Peyer's patch (tissue), 4 donors: ENCODE measurements around the gene CCDC107. TPM values are rescaled to one million over a fixed set of nuclear protein-coding genes. Genes with fewer than 3 reads are reported as not detected.
"Not testable (repeated sequence)": the region's sequence is repeated elsewhere in the genome, so short reads cannot be mapped to it uniquely, and the experiment has no call there.

Source experiments
- DNase-seq, 3 donors: peaks; one replicate each; pipeline ENCODE4 v3.0.0-alpha.2; 2017 to 2019
- H3K27ac ChIP-seq, 4 donors: fragments of 200-600 bp; sonication (generic); one replicate each; pipeline ENCODE4 v1.5.1; 2016 to 2019
- H3K27me3 ChIP-seq, 2 donors: fragments of 200-600 bp; sonication (generic); one replicate each; pipeline ENCODE4 v1.5.1; 2019
- H3K36me3 ChIP-seq, 3 donors: fragments of 200-600 bp; sonication (generic); one replicate each; pipeline ENCODE4 v1.5.1; 2016 to 2019
- H3K4me1 ChIP-seq, 4 donors: fragments of 200-600 bp; sonication (generic); one replicate each; pipeline ENCODE4 v1.5.1; 2016 to 2019
- H3K4me3 ChIP-seq, 4 donors: fragments of 200-600 bp; sonication (generic); 1 replicate in 3 of 4; 2 replicates in 1 of 4; pipeline ENCODE4 v1.5.1; 2016 to 2019; ENCODE audit warnings: mild to moderate bottlenecking in 1 of 4
- H3K9me3 ChIP-seq, 4 donors: fragments of 200-600 bp; sonication (generic); one replicate each; pipeline ENCODE4 v1.5.1; 2016 to 2019; ENCODE audit warnings: mild to moderate bottlenecking in 1 of 4
- POLR2A ChIP-seq, 2 donors: fragments of 450-650 bp; IDR thresholded peaks; one replicate each; pipeline ENCODE4 v1.5.1; 2017; ENCODE audit warnings: antibody characterized with exemption in 2 of 2, mild to moderate bottlenecking in 2 of 2, moderate library complexity in 2 of 2
- total RNA-seq, 4 donors: library from RNA; depleted of rRNA; stranded (reverse); fragments of >200 nt; gene quantifications; one replicate each; pipeline ENCODE4 v1.1.0, GENCODE V29; 2016
- TF ChIP-seq, protein P1 (sequence below), 6 experiments: fragments of 450-650 bp in 4 of 6; fragments of 200-600 bp in 2 of 6; sonication (generic) in 1 of 6; IDR thresholded peaks; one replicate each; pipeline ENCODE4 v1.5.1; 2017 to 2019; ENCODE audit warnings: antibody characterized with exemption in 6 of 6, mild to moderate bottlenecking in 3 of 6, moderate library complexity in 1 of 6

The CCDC107 gene, protein sequence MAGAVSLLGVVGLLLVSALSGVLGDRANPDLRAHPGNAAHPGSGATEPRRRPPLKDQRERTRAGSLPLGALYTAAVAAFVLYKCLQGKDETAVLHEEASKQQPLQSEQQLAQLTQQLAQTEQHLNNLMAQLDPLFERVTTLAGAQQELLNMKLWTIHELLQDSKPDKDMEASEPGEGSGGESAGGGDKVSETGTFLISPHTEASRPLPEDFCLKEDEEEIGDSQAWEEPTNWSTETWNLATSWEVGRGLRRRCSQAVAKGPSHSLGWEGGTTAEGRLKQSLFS
- 10 to 100 TPM; 14.0 to 21.9 (median 20.2) TPM for total RNA-seq

DNA sequence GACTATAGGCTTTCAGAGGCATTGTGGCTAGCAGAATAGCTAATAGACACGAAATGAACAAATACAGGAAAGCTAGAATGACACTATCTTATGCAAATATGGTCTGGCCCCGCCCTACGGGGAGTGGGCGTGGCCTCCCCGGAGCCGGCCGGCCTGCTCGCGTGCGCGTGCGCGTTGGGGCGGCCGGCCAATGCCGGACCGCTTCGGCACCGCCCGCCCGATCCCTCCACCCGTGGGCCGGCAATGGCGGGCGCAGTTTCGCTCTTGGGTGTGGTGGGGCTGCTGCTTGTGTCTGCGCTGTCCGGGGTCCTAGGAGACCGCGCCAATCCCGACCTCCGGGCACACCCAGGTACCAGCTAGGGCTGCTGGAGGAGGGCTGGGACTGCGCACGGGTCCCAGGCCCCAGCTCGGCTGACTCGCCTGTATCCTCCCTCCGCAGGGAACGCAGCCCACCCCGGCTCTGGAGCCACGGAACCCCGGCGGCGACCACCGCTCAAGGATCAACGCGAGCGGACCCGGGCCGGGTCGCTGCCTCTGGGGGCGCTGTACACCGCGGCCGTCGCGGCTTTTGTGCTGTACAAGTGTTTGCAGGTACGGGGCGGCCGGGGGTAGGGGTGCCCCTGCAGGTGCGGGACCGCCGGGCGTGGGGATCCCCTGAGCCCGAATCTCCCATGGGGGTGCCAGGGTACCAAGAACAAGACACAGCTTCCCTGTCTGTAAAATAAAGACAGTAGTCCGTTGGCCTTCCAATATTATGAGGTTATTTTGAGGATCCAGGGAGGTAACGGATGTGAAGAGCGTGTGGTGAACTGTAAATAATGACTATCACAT, at the start of gene CCDC107:
Gene CCDC107, plus strand, starts transcription at position 156 of the 831 bp plus-strand sequence. Its CDS starts 88 bp downstream, at position 244.
- Histone ChIP-seq H3K27ac (peak within 1 kb of the TSS; percentile 91 to 99 (median 94)), H3K27me3 (no peaks in the 10 kb centered on the region), H3K4me3 (peak within 1 kb of the TSS; percentile 72 to 99 (median 86)), H3K36me3 (peaks cover 0 to 6% (median 0%) of the 10 kb centered on the region in 3 donors), H3K4me1 (peaks cover 0 to 32% (median 6%) of the 10 kb centered on the region in 4 donors), H3K9me3 (no peaks in the 10 kb centered on the region)
- DNase-seq = peak; percentile 84 to 92 (median 92)
- TF ChIP-seq POLR2A (IDR thresholded peaks at IDR 0.05) = peak; percentile 89 to 94
- TF ChIP-seq, protein P1, sequence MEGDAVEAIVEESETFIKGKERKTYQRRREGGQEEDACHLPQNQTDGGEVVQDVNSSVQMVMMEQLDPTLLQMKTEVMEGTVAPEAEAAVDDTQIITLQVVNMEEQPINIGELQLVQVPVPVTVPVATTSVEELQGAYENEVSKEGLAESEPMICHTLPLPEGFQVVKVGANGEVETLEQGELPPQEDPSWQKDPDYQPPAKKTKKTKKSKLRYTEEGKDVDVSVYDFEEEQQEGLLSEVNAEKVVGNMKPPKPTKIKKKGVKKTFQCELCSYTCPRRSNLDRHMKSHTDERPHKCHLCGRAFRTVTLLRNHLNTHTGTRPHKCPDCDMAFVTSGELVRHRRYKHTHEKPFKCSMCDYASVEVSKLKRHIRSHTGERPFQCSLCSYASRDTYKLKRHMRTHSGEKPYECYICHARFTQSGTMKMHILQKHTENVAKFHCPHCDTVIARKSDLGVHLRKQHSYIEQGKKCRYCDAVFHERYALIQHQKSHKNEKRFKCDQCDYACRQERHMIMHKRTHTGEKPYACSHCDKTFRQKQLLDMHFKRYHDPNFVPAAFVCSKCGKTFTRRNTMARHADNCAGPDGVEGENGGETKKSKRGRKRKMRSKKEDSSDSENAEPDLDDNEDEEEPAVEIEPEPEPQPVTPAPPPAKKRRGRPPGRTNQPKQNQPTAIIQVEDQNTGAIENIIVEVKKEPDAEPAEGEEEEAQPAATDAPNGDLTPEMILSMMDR (IDR thresholded peaks at IDR 0.05) = peak; percentile 34 to 79 (median 70)

DNA sequence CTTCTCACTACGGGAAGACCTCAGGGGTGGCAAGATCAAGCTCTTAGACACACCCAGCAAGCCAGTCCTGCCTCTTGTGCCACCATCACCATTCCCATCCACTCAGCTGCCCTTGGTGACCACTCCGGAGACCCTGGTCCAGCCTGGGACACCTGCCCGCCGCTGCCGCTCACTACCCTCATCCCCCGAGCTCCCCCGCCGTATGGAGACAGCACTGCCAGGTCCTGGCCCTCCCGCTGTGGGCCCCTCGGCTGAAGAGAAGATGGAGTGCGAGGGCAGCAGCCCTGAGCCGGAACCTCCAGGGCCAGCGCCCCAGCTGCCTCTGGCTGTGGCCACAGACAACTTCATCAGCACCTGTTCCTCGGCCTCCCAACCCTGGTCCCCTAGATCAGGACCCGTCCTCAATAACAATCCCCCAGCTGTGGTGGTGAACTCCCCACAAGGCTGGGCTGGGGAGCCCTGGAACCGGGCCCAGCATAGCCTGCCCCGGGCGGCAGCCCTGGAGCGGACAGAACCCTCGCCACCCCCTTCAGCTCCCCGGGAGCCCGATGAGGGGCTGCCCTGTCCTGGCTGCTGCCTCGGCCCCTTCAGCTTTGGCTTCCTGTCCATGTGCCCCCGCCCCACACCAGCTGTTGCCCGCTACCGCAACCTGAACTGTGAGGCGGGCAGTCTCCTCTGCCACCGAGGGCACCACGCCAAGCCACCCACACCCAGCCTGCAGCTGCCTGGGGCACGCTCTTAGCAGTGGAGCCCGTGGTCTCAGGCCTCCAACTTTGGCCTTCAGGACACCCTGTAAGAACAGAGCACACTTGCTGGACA, 48.9 kb upstream of the CCDC107 start:
- Histone ChIP-seq H3K4me3 (no peak overlapping the region), H3K27ac (no peak overlapping the region), H3K9me3 (no peaks in the 10 kb centered on the region), H3K27me3 (no peaks in the 10 kb centered on the region), H3K36me3 (peaks cover 0 to 34% (median 0%) of the 10 kb centered on the region in 3 donors), H3K4me1 (peaks cover 0 to 15% (median 6%) of the 10 kb centered on the region in 4 donors)
- DNase-seq = no peak
- no peak for TF ChIP-seq POLR2A (IDR thresholded peaks at IDR 0.05)
- TF ChIP-seq, protein P1 (IDR thresholded peaks at IDR 0.05) = no peak

DNA sequence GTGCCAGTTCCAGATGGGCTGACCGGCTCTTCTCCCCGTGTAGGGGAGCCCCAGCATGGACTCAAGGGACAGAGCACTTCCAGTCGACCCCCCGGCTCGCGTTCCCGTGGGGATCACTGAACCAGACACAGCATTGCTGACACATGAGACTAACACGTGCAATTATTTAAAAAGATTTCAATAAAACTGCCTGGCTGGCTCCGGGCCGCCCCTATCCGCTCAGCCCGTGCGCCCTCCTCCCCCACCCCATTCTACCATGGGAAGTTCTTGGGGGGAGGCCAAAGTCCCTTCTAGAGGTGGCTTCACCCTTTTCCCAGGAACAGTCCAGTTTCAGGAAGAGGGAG, 48.3 kb upstream of the CCDC107 start:
- H3K27me3 ChIP-seq = no peaks in the 10 kb centered on the region
- peaks cover 0 to 15% (median 6%) of the 10 kb centered on the region in 4 donors for H3K4me1 ChIP-seq
- no peak overlapping the region for H3K27ac ChIP-seq
- no peak overlapping the region for H3K4me3 ChIP-seq
- DNase-seq = no peak
- no peak for TF ChIP-seq POLR2A (IDR thresholded peaks at IDR 0.05)
- TF ChIP-seq, protein P1 (IDR thresholded peaks at IDR 0.05) = no peak
- H3K36me3 ChIP-seq = peaks cover 0 to 34% (median 0%) of the 10 kb centered on the region in 3 donors
- no peaks in the 10 kb centered on the region for H3K9me3 ChIP-seq

GRCh38 chr9:35611230-35611797, 46.8 kb upstream of the CCDC107 start:
- Histone ChIP-seq H3K36me3 (peaks cover 0 to 34% (median 0%) of the 10 kb centered on the region in 3 donors), H3K4me1 (peaks cover 0 to 11% (median 3%) of the 10 kb centered on the region in 4 donors), H3K4me3 (no peak overlapping the region), H3K27me3 (no peaks in the 10 kb centered on the region), H3K27ac (peak overlapping the region in 1 of 4 donors; percentile 20), H3K9me3 (no peaks in the 10 kb centered on the region)
- peak in 2 of 3 donors; percentile 62 to 83 for DNase-seq
- TF ChIP-seq, protein P1 (IDR thresholded peaks at IDR 0.05) = peak; percentile 37 to 70 (median 56)
- TF ChIP-seq POLR2A (IDR thresholded peaks at IDR 0.05) = no peak

DNA sequence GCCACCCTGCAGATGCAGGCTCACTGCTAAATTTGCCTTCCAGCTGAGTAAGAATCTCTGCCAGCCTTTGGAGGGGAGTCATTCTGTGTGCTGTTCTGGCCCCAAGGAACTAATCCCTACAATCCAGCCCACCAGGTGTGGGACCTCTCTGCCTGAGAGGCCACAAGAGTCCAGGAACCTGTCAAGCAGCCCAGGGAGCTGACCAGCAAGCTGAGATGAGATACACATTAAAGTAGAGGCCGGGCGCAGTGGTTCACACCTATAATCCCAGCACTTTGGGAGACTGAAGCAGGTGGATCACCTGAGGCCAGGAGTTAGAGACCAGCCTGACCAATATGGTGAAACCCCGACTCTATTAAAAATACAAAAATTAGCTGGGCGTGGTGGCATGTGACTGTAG, 46.0 kb upstream of the CCDC107 start:
- H3K27ac ChIP-seq, H3K4me3 ChIP-seq, DNase-seq, H3K9me3 ChIP-seq, H3K4me1 ChIP-seq, H3K27me3 ChIP-seq: not testable (repeated sequence)
- peaks cover 0 to 34% (median 0%) of the 10 kb centered on the region in 3 donors for H3K36me3 ChIP-seq
